HG03159 (cell line): Measurements from ENCODE around the gene CCDC88B.
"Not testable (repeated sequence)": the region's sequence is repeated elsewhere in the genome, so short reads cannot be mapped to it uniquely, and the experiment has no call there.

Source experiments
- ATAC-seq: cut with Tn5 transposase; IDR thresholded peaks from one replicate; pipeline ENCODE4 v1.9.1; 2021; ENCODE audit warnings: mild to moderate bottlenecking, moderate library complexity; ENCODE audit not compliant: unreplicated experiment

CCDC88B gene

DNA sequence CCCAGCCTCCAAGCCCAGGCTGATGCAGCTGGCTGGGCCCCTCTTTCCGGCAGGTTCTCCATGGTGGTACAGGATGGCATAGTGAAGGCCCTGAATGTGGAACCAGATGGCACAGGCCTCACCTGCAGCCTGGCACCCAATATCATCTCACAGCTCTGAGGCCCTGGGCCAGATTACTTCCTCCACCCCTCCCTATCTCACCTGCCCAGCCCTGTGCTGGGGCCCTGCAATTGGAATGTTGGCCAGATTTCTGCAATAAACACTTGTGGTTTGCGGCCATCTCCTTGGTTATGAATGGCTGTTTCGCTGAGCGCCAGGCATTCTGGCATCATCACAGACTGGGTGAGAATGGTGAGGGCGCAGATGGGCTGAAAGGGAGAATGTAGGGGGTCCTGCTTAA lies 18.5 kb upstream of the CCDC88B start:
- no peak for ATAC-seq

- no peak for ATAC-seq
Measured at GRCh38 chr11:64322925-64323260, 17.1 kb upstream of the CCDC88B start.

DNA sequence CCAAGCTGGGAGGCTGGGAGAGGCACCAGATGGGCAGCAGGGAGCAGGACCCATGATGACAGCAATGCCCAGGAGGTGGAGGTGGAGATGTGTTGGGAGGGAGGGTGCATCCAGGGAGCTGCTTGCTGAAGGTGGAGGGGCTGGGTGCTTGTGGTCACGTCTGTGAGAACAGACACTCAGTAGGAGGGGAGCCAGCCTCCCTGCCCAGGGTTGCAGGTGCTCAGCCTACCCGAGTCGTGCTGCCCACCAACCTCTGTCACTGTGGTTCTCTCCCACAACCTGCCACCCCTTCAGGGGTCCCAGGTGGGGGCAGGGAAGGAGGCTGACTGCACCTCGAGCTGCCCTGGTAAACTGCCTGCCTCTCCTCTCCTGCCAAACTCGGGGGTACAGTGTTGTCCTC lies 16.6 kb upstream of the CCDC88B start:
- no peak for ATAC-seq

- not testable (repeated sequence) for ATAC-seq
Measured at GRCh38 chr11:64323984-64324383, 16.0 kb upstream of the CCDC88B start.

- ATAC-seq, result no peak
Measured at GRCh38 chr11:64324692-64325469, 15.1 kb upstream of the CCDC88B start.

GRCh38 chr11:64327375-64327774 lies 12.6 kb upstream of the CCDC88B start:
- no peak for ATAC-seq

- no peak for ATAC-seq
Measured at GRCh38 chr11:64327993-64328392, 12.0 kb upstream of the CCDC88B start.

DNA sequence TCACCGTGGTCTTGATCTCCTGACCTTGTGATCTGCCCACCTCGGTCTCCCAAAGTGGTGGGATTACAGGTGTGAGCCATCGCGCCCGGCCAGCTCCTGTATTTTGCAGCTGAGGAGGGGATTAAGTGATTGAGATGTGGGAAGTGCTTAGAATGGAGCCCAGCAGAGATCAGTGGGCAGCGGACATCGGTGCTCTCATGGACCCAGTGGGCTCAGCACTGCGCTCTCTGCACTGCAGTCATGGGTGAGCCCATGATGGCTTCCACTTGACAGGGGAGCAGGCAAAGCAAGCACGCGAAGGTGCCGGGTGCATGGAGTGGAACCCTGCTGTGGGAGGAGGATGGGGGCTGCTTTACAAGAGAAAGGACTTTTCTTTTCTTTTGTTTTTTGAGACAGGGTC lies 9.1 kb upstream of the CCDC88B start:
- no peak for ATAC-seq

- ATAC-seq, result peak; percentile 54
Measured at GRCh38 chr11:64331569-64332371, 8.2 kb upstream of the CCDC88B start.

DNA sequence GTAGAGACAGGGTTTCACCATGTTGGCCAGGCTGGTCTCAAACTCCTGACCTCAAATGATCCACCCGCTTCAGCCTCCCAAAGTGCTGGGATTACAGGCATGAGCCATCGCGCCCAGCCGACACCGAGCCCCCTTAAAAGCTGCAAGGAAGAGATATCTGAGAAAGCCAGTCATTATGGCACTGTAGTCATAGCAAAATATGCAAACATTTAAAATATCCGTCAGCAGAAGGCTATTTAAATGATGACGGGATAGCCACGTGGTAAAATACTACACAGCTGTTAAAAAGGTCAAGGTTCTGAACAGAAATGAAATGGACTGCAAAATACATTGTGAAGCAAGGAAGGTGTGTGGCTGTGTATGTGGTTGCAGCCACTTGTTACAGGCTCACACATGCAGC lies 6.4 kb upstream of the CCDC88B start:
- ATAC-seq, result no peak

DNA sequence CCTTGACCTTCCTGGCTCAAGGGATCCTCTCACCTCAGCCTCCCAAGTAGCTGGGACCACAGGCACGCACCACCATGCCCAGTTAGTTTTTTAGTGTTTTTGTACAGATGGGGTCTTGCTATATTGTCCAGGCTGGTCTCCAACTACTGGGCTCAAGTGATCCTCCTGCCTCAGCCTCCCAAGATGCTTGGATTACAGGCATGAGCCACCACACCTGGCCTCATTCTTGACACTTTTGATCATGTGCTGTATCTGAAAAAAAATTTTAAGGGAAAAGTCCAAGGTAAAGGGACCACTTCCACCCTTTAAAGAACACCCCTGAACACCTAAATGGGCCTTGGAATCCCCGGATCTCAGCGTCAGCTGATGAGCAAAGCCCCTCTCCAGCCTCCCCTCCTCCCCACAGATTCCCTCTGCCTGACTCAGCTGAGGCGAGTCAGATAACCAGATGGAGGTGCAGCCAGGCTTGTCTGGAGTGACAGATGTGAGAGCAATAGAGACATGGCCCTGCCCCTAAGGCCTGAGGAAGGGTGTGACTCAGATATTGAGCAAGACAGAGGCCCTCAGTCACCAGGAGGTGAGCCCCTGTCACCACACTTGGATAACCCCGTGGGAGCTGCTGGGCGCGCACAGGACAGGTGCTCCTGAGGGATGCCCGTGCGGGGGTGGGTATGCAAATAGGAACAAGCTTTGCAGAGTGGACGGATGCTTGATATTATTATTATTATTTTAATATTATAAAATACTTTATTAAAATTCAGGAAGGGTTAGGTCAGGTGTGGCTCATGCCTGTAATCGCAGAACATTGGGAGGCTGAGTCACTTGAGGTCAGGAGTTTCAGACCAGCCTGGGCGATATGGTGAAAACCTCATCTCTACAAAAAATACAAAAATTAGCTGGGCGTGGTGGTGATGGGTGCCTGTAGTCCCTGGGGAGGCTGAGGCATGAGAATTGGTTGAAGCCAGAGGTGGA lies 5.0 kb upstream of the CCDC88B start:
- peak; percentile 73 for ATAC-seq

GRCh38 chr11:64337538-64338249 lies 2.3 kb upstream of the CCDC88B start:
- ATAC-seq, result no peak

- ATAC-seq, result no peak
Measured at GRCh38 chr11:64338716-64339115, 1.3 kb upstream of the CCDC88B start.

- no peak for ATAC-seq
Measured at GRCh38 chr11:64339286-64339685, 718 bp upstream of the CCDC88B start.

GRCh38 chr11:64340671-64341335 lies 799 bp downstream of the CCDC88B start:
- ATAC-seq, result no peak

GRCh38 chr11:64341429-64341828 lies 1.4 kb downstream of the CCDC88B start:
- no peak for ATAC-seq

- peak; percentile 44 for ATAC-seq
Measured at GRCh38 chr11:64341851-64342791, 2.1 kb downstream of the CCDC88B start.

DNA sequence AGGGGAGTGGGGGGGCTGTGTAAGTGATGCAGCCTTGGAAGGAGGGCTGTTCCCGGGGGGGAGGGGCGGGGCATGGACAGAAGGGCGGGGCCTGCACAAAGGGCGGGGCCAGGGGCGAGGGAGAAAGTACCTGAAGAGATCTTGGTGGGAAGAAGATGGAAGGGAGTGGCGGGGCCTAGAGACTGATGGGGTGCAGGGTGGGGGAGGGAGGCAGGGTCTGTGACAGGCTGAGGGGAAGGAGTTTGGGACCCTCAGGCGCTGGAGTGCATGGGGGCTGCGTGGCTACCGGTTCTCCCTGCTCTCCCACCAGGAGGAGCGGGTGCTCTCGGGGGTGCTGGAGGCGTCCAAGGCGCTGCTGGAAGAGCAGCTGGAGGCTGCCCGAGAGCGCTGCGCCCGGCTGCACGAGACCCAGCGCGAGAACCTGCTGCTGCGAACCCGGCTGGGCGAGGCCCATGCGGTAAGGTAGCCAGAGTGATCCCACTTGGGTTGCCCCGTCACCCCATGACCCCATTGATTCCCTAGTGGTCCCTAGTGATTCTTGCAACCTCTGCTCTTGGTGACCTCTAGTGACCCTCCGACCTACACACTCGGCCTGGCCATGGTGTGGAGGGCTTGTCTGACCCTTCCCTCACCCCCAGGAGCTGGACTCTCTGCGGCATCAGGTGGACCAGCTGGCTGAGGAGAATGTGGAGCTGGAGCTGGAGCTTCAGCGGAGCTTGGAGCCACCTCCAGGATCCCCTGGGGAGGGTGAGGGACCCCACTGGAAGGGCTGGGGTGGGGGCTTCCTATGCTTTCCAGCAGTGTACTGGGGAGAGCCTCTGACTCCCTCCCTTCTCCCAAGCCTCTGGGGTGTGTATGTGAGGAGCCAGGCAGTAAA lies 3.1 kb downstream of the CCDC88B start:
- ATAC-seq, result no peak
